Activated CD4-positive, alpha-beta T cell treated with anti-CD3 and anti-CD28 coated beads for 1 hour (primary cell): ENCODE measurements around the gene PPAN.

Experiments used
- DNase-seq: peaks from one replicate; pipeline ENCODE4 v3.0.0-alpha.2; 2020

The PPAN gene

GRCh38 chr19:10093295-10094186 lies 12.6 kb upstream of the PPAN start:
- no peak for DNase-seq

- no peak for DNase-seq
Measured at GRCh38 chr19:10095622-10095947, 10.6 kb upstream of the PPAN start.

- DNase-seq: peak; percentile 86
Measured at GRCh38 chr19:10095948-10096614, 10.1 kb upstream of the PPAN start.

- DNase-seq: no peak
Measured at GRCh38 chr19:10096615-10096963, 9.6 kb upstream of the PPAN start.

GRCh38 chr19:10100163-10100785 lies 5.9 kb upstream of the PPAN start:
- DNase-seq: no peak

- no peak for DNase-seq
Measured at GRCh38 chr19:10102787-10103236, 3.4 kb upstream of the PPAN start.

- no peak for DNase-seq
Measured at GRCh38 chr19:10104130-10104513, 2.0 kb upstream of the PPAN start.

- peak; percentile 55 for DNase-seq
Measured at GRCh38 chr19:10104665-10105508, 1.3 kb upstream of the PPAN start.

GRCh38 chr19:10105509-10106099 lies 558 bp upstream of the PPAN start:
- DNase-seq: peak; percentile 72

GRCh38 chr19:10107254-10107653 lies 1.1 kb downstream of the PPAN start:
- DNase-seq: no peak

- no peak for DNase-seq
Measured at GRCh38 chr19:10107817-10108367, 1.7 kb downstream of the PPAN start.

GRCh38 chr19:10109528-10109927 lies 3.4 kb downstream of the PPAN start:
- no peak for DNase-seq

GRCh38 chr19:10110076-10110971 lies 4.2 kb downstream of the PPAN start:
- no peak for DNase-seq

GRCh38 chr19:10110972-10111317 lies 4.8 kb downstream of the PPAN start:
- DNase-seq: no peak

GRCh38 chr19:10111405-10111811 lies 5.2 kb downstream of the PPAN start, which contains the start of gene P2RY11:
Gene P2RY11 (plus strand): TSS chr19:10111693. CDS start chr19:10111722, 29 bp downstream.
- no peak for DNase-seq

GRCh38 chr19:10112037-10112761 lies 6.0 kb downstream of the PPAN start:
- no peak for DNase-seq

GRCh38 chr19:10112895-10113591 lies 6.9 kb downstream of the PPAN start:
- DNase-seq: peak; percentile 54

- no peak for DNase-seq
Measured at GRCh38 chr19:10113592-10113963, 7.4 kb downstream of the PPAN start.

- DNase-seq: no peak
Measured at GRCh38 chr19:10113964-10114650, 7.9 kb downstream of the PPAN start.
